HEK293 (cell line): Measurements from ENCODE around the gene FKBP9.

ENCODE experiments used
- CTCF ChIA-PET: fragments of 350-600 bp; formaldehyde crosslinking; extraction: SDS; loops from one replicate; lab custom pipeline; 2021; ENCODE audit warnings: antibody characterized with exemption; lab: Yijun Ruan, JAX
- POLR2A ChIA-PET: fragments of 300-600 bp; formaldehyde crosslinking; extraction: SDS; loops from one replicate; lab custom pipeline; 2020; ENCODE audit warnings: antibody characterized with exemption, inconsistent platforms; lab: Yijun Ruan, JAX
- H3K27ac ChIP-seq: fragments of 200-500 bp; sonication (Bioruptor generic); 2 replicates; pipeline ENCODE4 v1.5.1; 2014; ENCODE audit warnings: low read depth, low read length, control low read depth, inconsistent platforms; ENCODE audit errors: extremely low read depth
- H3K36me3 ChIP-seq, 2 experiments: fragments of 200-500 bp in 1 of 2; sonication (Bioruptor generic) in 1 of 2; 1 replicate in 1 of 2; 2 replicates in 1 of 2; pipeline ENCODE4 v1.5.1; 2014 to 2017; ENCODE audit warnings: inconsistent platforms in 2 of 2, low read length in 2 of 2; ENCODE audit not compliant: control insufficient read depth in 2 of 2, insufficient read depth in 1 of 2
- H3K4me1 ChIP-seq: fragments of 200-500 bp; sonication (Bioruptor generic); 2 replicates; pipeline ENCODE4 v1.5.1; 2014; ENCODE audit warnings: mild to moderate bottlenecking, low read length, inconsistent platforms; ENCODE audit not compliant: control insufficient read depth, insufficient read depth
- H3K4me3 ChIP-seq: 2 replicates; pipeline ENCODE4 v1.5.1; 2011; ENCODE audit warnings: low read depth, mild to moderate bottlenecking, control low read depth, low read length, moderate library complexity
- H3K9me3 ChIP-seq: fragments of 200-500 bp; sonication (Bioruptor generic); 2 replicates; pipeline ENCODE4 v1.5.1; 2014; ENCODE audit warnings: low read depth, low read length, inconsistent platforms; ENCODE audit not compliant: control insufficient read depth, insufficient read depth
- IKZF3 ChIP-seq: fragments of 450-650 bp; IDR thresholded peaks from 2 replicates; pipeline ENCODE4 v1.5.0; 2018; ENCODE audit warnings: missing biosample characterization, mild to moderate bottlenecking, missing genetic modification characterization, moderate library complexity
- KLF9 ChIP-seq: fragments of 450-650 bp; formaldehyde crosslinking; IDR thresholded peaks from 2 replicates; pipeline ENCODE4 v1.5.1; 2016; ENCODE audit warnings: missing biosample characterization, missing genetic modification characterization, low read depth
- OVOL3 ChIP-seq: fragments of 450-650 bp; formaldehyde crosslinking; IDR thresholded peaks from 2 replicates; pipeline ENCODE4 v1.5.1; 2016; ENCODE audit warnings: missing biosample characterization, missing genetic modification characterization
- SP2 ChIP-seq: fragments of 450-650 bp; formaldehyde crosslinking; IDR thresholded peaks from 2 replicates; pipeline ENCODE4 v1.5.1; 2016; ENCODE audit warnings: missing biosample characterization, missing genetic modification characterization
- TCF7L2 ChIP-seq: IDR thresholded peaks from 2 replicates; pipeline ENCODE4 v1.6.1; 2011; ENCODE audit warnings: low read depth, mild to moderate bottlenecking, inconsistent platforms, low read length, moderate library complexity, borderline replicate concordance
- ZBTB17 ChIP-seq: fragments of 450-650 bp; formaldehyde crosslinking; IDR thresholded peaks from 2 replicates; pipeline ENCODE4 v1.5.1; 2016; ENCODE audit warnings: missing biosample characterization, missing genetic modification characterization
- ZBTB21 ChIP-seq: fragments of 450-650 bp; formaldehyde crosslinking; IDR thresholded peaks from 2 replicates; pipeline ENCODE4 v1.5.1; 2017; ENCODE audit warnings: missing biosample characterization, missing genetic modification characterization
- ZBTB8A ChIP-seq: fragments of 450-650 bp; formaldehyde crosslinking; IDR thresholded peaks from 2 replicates; pipeline ENCODE4 v1.5.1; 2016; ENCODE audit warnings: missing biosample characterization, missing genetic modification characterization
- ZFHX2 ChIP-seq: fragments of 450-650 bp; formaldehyde crosslinking; conservative IDR thresholded peaks from 2 replicates; pipeline ENCODE4 v1.5.1; 2016; ENCODE audit warnings: missing biosample characterization, missing genetic modification characterization
- ZFP3 ChIP-seq: fragments of 450-650 bp; formaldehyde crosslinking; IDR thresholded peaks from 2 replicates; pipeline ENCODE4 v1.5.1; 2016; ENCODE audit warnings: low read depth, missing biosample characterization, missing genetic modification characterization
- ZFP41 ChIP-seq: fragments of 450-650 bp; formaldehyde crosslinking; IDR thresholded peaks from 2 replicates; pipeline ENCODE4 v1.5.1; 2016; ENCODE audit warnings: missing biosample characterization, missing genetic modification characterization, borderline replicate concordance
- ZNF10 ChIP-seq: fragments of 450-650 bp; formaldehyde crosslinking; IDR thresholded peaks from 2 replicates; pipeline ENCODE4 v1.5.1; 2017; ENCODE audit warnings: missing biosample characterization, missing genetic modification characterization
- ZNF138 ChIP-seq: fragments of 450-650 bp; formaldehyde crosslinking; IDR thresholded peaks from 2 replicates; pipeline ENCODE4 v1.5.1; 2016; ENCODE audit warnings: missing biosample characterization, missing genetic modification characterization, borderline replicate concordance
- ZNF155 ChIP-seq: fragments of 450-650 bp; formaldehyde crosslinking; IDR thresholded peaks from 2 replicates; pipeline ENCODE4 v1.5.1; 2016; ENCODE audit warnings: missing biosample characterization, missing genetic modification characterization
- ZNF157 ChIP-seq: fragments of 450-650 bp; formaldehyde crosslinking; IDR thresholded peaks from 2 replicates; pipeline ENCODE4 v1.5.1; 2016; ENCODE audit warnings: missing biosample characterization, missing genetic modification characterization
- ZNF221 ChIP-seq: fragments of 450-650 bp; formaldehyde crosslinking; IDR thresholded peaks from 2 replicates; pipeline ENCODE4 v1.5.1; 2017; ENCODE audit warnings: missing biosample characterization, missing genetic modification characterization, borderline replicate concordance
- ZNF248 ChIP-seq: fragments of 450-650 bp; formaldehyde crosslinking; IDR thresholded peaks from 2 replicates; pipeline ENCODE4 v1.5.1; 2017; ENCODE audit warnings: missing biosample characterization, missing genetic modification characterization
- ZNF341 ChIP-seq: fragments of 450-650 bp; formaldehyde crosslinking; IDR thresholded peaks from 2 replicates; pipeline ENCODE4; 2016; ENCODE audit warnings: low read depth, missing biosample characterization, missing genetic modification characterization
- ZNF426 ChIP-seq: fragments of 450-650 bp; formaldehyde crosslinking; IDR thresholded peaks from 2 replicates; pipeline ENCODE4 v1.5.1; 2017; ENCODE audit warnings: missing biosample characterization, missing genetic modification characterization, mild to moderate bottlenecking, inconsistent platforms, moderate library complexity
- ZNF544 ChIP-seq: fragments of 450-650 bp; formaldehyde crosslinking; IDR thresholded peaks from 2 replicates; pipeline ENCODE4 v1.5.0; 2017; ENCODE audit warnings: missing biosample characterization, missing genetic modification characterization
- ZNF549 ChIP-seq: fragments of 450-650 bp; IDR thresholded peaks from 2 replicates; pipeline ENCODE4 v1.5.1; 2018; ENCODE audit warnings: missing biosample characterization, missing genetic modification characterization, mild to moderate bottlenecking, inconsistent platforms, moderate library complexity
- ZNF701 ChIP-seq: fragments of 450-650 bp; formaldehyde crosslinking; IDR thresholded peaks from 2 replicates; pipeline ENCODE4 v1.5.1; 2016; ENCODE audit warnings: missing biosample characterization, missing genetic modification characterization
- ZNF776 ChIP-seq: fragments of 450-650 bp; formaldehyde crosslinking; IDR thresholded peaks from 2 replicates; pipeline ENCODE4 v1.5.0; 2017; ENCODE audit warnings: missing biosample characterization, missing genetic modification characterization, borderline replicate concordance
- ZNF791 ChIP-seq: fragments of 450-650 bp; formaldehyde crosslinking; IDR thresholded peaks from 2 replicates; pipeline ENCODE4 v1.5.1; 2016; ENCODE audit warnings: missing biosample characterization, missing genetic modification characterization
- ZNF792 ChIP-seq: fragments of 450-650 bp; formaldehyde crosslinking; IDR thresholded peaks from 2 replicates; pipeline ENCODE4 v1.5.1; 2016; ENCODE audit warnings: missing biosample characterization, missing genetic modification characterization
- ZNF830 ChIP-seq: fragments of 450-650 bp; IDR thresholded peaks from 2 replicates; pipeline ENCODE4 v1.5.0; 2018; ENCODE audit warnings: missing biosample characterization, missing genetic modification characterization, low read depth, mild to moderate bottlenecking, moderate library complexity
- ZXDB ChIP-seq: fragments of 450-650 bp; formaldehyde crosslinking; IDR thresholded peaks from 2 replicates; pipeline ENCODE4 v1.5.1; 2016; ENCODE audit warnings: missing biosample characterization, missing genetic modification characterization
- TF ChIP-seq, protein P1 (sequence below): fragments of 450-650 bp; formaldehyde crosslinking; IDR thresholded peaks from 2 replicates; pipeline ENCODE4 v1.5.1; 2016; ENCODE audit warnings: missing biosample characterization, missing genetic modification characterization, low read depth
- TF ChIP-seq, protein P2 (sequence below): fragments of 450-650 bp; formaldehyde crosslinking; IDR thresholded peaks from 2 replicates; pipeline ENCODE4 v1.5.1; 2016; ENCODE audit warnings: missing biosample characterization, missing genetic modification characterization, borderline replicate concordance
- TF ChIP-seq, protein P3 (sequence below): fragments of 450-650 bp; IDR thresholded peaks from 2 replicates; pipeline ENCODE4 v1.5.1; 2018; ENCODE audit warnings: missing biosample characterization, missing genetic modification characterization

FKBP9 gene

DNA sequence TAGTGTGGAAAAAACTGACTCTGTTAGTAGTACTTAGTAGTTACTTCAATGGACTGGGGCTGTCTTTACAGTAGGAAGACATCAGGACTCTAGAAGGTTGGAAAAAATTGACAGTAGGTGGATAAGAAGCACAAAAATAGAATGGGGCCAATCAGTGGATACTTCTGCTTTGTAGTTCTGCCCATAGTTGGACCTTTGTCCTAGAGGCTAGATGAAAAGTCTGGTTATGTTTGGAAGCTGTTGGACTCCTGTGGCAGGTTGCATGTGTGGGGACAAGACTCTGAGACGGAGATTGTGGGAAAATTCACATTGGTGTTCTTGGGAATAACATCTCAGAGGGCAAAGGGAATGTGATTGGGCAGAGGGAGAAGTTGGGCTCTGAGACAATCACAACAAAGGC, 47.0 kb upstream of the FKBP9 start:
- ChIA-PET POLR2A (no interaction called here), CTCF (no interaction called here)
- H3K36me3 ChIP-seq = no peaks in the 10 kb centered on the region; a peak in 1 of 3 replicates
- no peaks in the 10 kb centered on the region for H3K4me1 ChIP-seq
- no peak overlapping the region for H3K4me3 ChIP-seq
- H3K9me3 ChIP-seq = no peaks in the 10 kb centered on the region
- TF ChIP-seq ZNF221 (no peak), ZNF830 (no peak), ZNF341 (tag by site-specific recombination) (no peak), ZNF10 (tag by site-specific recombination) (no peak), IKZF3 (tag by site-specific recombination) (no peak), ZNF138 (tag by site-specific recombination) (no peak), ZNF155 (tag by site-specific recombination) (no peak), TCF7L2 (no peak), ZNF248 (tag by site-specific recombination) (no peak), ZFP41 (tag by site-specific recombination) (no peak), KLF9 (tag by site-specific recombination) (no peak), ZBTB17 (tag by site-specific recombination) (no peak), ZXDB (tag by site-specific recombination) (no peak), ZBTB8A (no peak), ZFP3 (tag by site-specific recombination) (no peak), ZNF792 (tag by site-specific recombination) (no peak), ZNF791 (tag by site-specific recombination) (no peak)
- TF ChIP-seq, protein P1, sequence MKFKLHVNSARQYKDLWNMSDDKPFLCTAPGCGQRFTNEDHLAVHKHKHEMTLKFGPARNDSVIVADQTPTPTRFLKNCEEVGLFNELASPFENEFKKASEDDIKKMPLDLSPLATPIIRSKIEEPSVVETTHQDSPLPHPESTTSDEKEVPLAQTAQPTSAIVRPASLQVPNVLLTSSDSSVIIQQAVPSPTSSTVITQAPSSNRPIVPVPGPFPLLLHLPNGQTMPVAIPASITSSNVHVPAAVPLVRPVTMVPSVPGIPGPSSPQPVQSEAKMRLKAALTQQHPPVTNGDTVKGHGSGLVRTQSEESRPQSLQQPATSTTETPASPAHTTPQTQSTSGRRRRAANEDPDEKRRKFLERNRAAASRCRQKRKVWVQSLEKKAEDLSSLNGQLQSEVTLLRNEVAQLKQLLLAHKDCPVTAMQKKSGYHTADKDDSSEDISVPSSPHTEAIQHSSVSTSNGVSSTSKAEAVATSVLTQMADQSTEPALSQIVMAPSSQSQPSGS (tag by site-specific recombination) = no peak
- TF ChIP-seq, protein P2, sequence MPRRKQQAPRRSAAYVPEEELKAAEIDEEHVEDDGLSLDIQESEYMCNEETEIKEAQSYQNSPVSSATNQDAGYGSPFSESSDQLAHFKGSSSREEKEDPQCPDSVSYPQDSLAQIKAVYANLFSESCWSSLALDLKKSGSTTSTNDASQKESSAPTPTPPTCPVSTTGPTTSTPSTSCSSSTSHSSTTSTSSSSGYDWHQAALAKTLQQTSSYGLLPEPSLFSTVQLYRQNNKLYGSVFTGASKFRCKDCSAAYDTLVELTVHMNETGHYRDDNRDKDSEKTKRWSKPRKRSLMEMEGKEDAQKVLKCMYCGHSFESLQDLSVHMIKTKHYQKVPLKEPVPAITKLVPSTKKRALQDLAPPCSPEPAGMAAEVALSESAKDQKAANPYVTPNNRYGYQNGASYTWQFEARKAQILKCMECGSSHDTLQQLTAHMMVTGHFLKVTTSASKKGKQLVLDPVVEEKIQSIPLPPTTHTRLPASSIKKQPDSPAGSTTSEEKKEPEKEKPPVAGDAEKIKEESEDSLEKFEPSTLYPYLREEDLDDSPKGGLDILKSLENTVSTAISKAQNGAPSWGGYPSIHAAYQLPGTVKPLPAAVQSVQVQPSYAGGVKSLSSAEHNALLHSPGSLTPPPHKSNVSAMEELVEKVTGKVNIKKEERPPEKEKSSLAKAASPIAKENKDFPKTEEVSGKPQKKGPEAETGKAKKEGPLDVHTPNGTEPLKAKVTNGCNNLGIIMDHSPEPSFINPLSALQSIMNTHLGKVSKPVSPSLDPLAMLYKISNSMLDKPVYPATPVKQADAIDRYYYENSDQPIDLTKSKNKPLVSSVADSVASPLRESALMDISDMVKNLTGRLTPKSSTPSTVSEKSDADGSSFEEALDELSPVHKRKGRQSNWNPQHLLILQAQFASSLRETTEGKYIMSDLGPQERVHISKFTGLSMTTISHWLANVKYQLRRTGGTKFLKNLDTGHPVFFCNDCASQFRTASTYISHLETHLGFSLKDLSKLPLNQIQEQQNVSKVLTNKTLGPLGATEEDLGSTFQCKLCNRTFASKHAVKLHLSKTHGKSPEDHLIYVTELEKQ (tag by site-specific recombination) = no peak
- TF ChIP-seq, all 188 proteins: peak for 0
- H3K27ac ChIP-seq = no peak overlapping the region

DNA sequence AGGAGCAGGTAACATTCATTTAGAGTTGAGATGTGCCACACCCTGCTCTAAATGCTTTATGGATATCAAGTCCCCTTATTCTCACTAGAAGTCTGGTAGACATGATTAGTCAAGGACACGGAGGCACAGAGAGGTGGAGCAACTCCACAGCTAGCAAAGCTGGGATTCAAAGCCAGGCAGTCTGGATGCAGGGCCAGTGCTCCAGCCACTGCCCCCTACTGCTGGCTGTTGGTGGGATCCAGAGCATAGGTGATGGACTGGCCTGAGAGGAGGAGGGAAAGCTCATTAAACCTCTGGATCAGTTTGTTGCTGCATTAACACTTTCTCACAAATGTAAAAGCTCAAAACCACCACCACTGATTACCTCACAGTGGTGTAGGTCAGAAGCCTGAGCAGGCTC, 43.1 kb upstream of the FKBP9 start:
- Histone ChIP-seq H3K27ac (no peak overlapping the region), H3K9me3 (no peaks in the 10 kb centered on the region), H3K4me3 (no peak overlapping the region), H3K36me3 (peaks cover 9 to 30% of the 10 kb centered on the region in 2 experiments), H3K4me1 (no peaks in the 10 kb centered on the region)
- CTCF ChIA-PET = interaction anchor here (0.7 to 1.5 kb wide), 2 partner anchors 80 to 114 kb away, joined by 3 read pairs; no protein-coding TSS in a partner anchor
- TF ChIP-seq ZNF549 (tag by site-specific recombination) (no peak), ZNF426 (tag by site-specific recombination) (no peak), ZFHX2 (tag by site-specific recombination) (no peak), OVOL3 (tag by site-specific recombination) (no peak), ZNF10 (tag by site-specific recombination) (no peak), TCF7L2 (no peak), ZBTB21 (tag by site-specific recombination) (no peak), ZNF776 (tag by site-specific recombination) (no peak), KLF9 (tag by site-specific recombination) (no peak), SP2 (no peak), ZNF701 (tag by site-specific recombination) (no peak), ZNF157 (tag by site-specific recombination) (no peak), ZNF544 (no peak)
- TF ChIP-seq, protein P3, sequence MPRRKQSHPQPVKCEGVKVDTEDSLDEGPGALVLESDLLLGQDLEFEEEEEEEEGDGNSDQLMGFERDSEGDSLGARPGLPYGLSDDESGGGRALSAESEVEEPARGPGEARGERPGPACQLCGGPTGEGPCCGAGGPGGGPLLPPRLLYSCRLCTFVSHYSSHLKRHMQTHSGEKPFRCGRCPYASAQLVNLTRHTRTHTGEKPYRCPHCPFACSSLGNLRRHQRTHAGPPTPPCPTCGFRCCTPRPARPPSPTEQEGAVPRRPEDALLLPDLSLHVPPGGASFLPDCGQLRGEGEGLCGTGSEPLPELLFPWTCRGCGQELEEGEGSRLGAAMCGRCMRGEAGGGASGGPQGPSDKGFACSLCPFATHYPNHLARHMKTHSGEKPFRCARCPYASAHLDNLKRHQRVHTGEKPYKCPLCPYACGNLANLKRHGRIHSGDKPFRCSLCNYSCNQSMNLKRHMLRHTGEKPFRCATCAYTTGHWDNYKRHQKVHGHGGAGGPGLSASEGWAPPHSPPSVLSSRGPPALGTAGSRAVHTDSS (tag by site-specific recombination) = no peak
- POLR2A ChIA-PET = interaction anchor here (0.6 kb wide), 1 partner anchor 25 kb away, joined by 6 read pairs; no protein-coding TSS in a partner anchor
